HG03439 (cell line): Measurements from ENCODE around the gene NT5E.
"Not testable (repeated sequence)": the region's sequence is repeated elsewhere in the genome, so short reads cannot be mapped to it uniquely, and the experiment has no call there.

Experiments
- ATAC-seq: cut with Tn5 transposase; IDR thresholded peaks from one replicate; pipeline ENCODE4 v1.9.1; 2021; ENCODE audit warnings: mild to moderate bottlenecking, moderate library complexity; ENCODE audit not compliant: unreplicated experiment

The NT5E gene

GRCh38 chr6:85449818-85450759 is at the start of gene NT5E:
TSS of gene NT5E (plus strand) at chr6:85450083. CDS start at chr6:85450140, 57 bp downstream.
- ATAC-seq, result peak; percentile 86

GRCh38 chr6:85400331-85400730 is 49.6 kb upstream of the NT5E start:
- ATAC-seq, result no peak

GRCh38 chr6:85401186-85402021 is 48.5 kb upstream of the NT5E start:
- no peak for ATAC-seq

GRCh38 chr6:85402071-85402470 is 47.8 kb upstream of the NT5E start:
- ATAC-seq, result no peak

GRCh38 chr6:85402922-85403321 is 47.0 kb upstream of the NT5E start:
- ATAC-seq, result no peak

- ATAC-seq, result no peak
Measured at GRCh38 chr6:85403331-85404015, 46.4 kb upstream of the NT5E start.

GRCh38 chr6:85404016-85404563 is 45.8 kb upstream of the NT5E start:
- ATAC-seq, result not testable (repeated sequence)

GRCh38 chr6:85404564-85405174 is 45.2 kb upstream of the NT5E start:
- no peak for ATAC-seq

- ATAC-seq, result peak; percentile 49
Measured at GRCh38 chr6:85405175-85405852, 44.6 kb upstream of the NT5E start.

GRCh38 chr6:85405853-85406198 is 44.1 kb upstream of the NT5E start:
- ATAC-seq, result peak; percentile 8

- ATAC-seq, result no peak
Measured at GRCh38 chr6:85406641-85407075, 43.2 kb upstream of the NT5E start.

- no peak for ATAC-seq
Measured at GRCh38 chr6:85408039-85408438, 41.8 kb upstream of the NT5E start.

GRCh38 chr6:85412911-85413430 is 36.9 kb upstream of the NT5E start:
- ATAC-seq, result no peak

GRCh38 chr6:85416049-85416448 is 33.8 kb upstream of the NT5E start:
- no peak for ATAC-seq

- no peak for ATAC-seq
Measured at GRCh38 chr6:85416766-85417165, 33.1 kb upstream of the NT5E start.

- ATAC-seq, result no peak
Measured at GRCh38 chr6:85417336-85417735, 32.5 kb upstream of the NT5E start.

- no peak for ATAC-seq
Measured at GRCh38 chr6:85418059-85418458, 31.8 kb upstream of the NT5E start.

- no peak for ATAC-seq
Measured at GRCh38 chr6:85419046-85419759, 30.7 kb upstream of the NT5E start.

- ATAC-seq, result no peak
Measured at GRCh38 chr6:85420551-85420950, 29.3 kb upstream of the NT5E start.
